Kidney tubule cell (primary cell): ENCODE data around the gene ASPRV1.

Experiments used
- DNase-seq: peaks from one replicate; pipeline ENCODE4 v3.0.0-alpha.2; 2018; ENCODE audit warnings: low spot score

Gene ASPRV1

GRCh38 chr2:69988086-69988635, 26.7 kb upstream of the ASPRV1 start:
- no peak for DNase-seq

GRCh38 chr2:69986691-69987090, 25.3 kb upstream of the ASPRV1 start:
- DNase-seq = no peak

GRCh38 chr2:69985688-69986087, 24.3 kb upstream of the ASPRV1 start:
- DNase-seq = no peak

- DNase-seq = no peak
Measured at GRCh38 chr2:69985216-69985615, 23.8 kb upstream of the ASPRV1 start.

- DNase-seq = no peak
Measured at GRCh38 chr2:69983392-69983966, 22.0 kb upstream of the ASPRV1 start.

GRCh38 chr2:69979902-69980807, 18.7 kb upstream of the ASPRV1 start:
- DNase-seq = no peak

GRCh38 chr2:69977906-69978482, 16.6 kb upstream of the ASPRV1 start:
- no peak for DNase-seq

- DNase-seq = no peak
Measured at GRCh38 chr2:69977186-69977585, 15.8 kb upstream of the ASPRV1 start.

- no peak for DNase-seq
Measured at GRCh38 chr2:69975853-69976462, 14.5 kb upstream of the ASPRV1 start.

GRCh38 chr2:69975136-69975852, 13.9 kb upstream of the ASPRV1 start:
- DNase-seq = no peak

GRCh38 chr2:69973335-69973735, 11.9 kb upstream of the ASPRV1 start:
- DNase-seq = no peak

GRCh38 chr2:69972822-69973221, 11.4 kb upstream of the ASPRV1 start:
- no peak for DNase-seq

- DNase-seq = no peak
Measured at GRCh38 chr2:69969991-69970390, 8.6 kb upstream of the ASPRV1 start.

GRCh38 chr2:69969126-69969983, 7.9 kb upstream of the ASPRV1 start:
- no peak for DNase-seq

GRCh38 chr2:69968609-69969008, 7.2 kb upstream of the ASPRV1 start:
- no peak for DNase-seq

GRCh38 chr2:69966496-69966895, 5.1 kb upstream of the ASPRV1 start:
- no peak for DNase-seq

- DNase-seq = no peak
Measured at GRCh38 chr2:69965756-69966445, 4.5 kb upstream of the ASPRV1 start.

GRCh38 chr2:69964353-69964841, 3.0 kb upstream of the ASPRV1 start:
- no peak for DNase-seq

GRCh38 chr2:69962986-69963730, 1.7 kb upstream of the ASPRV1 start:
- no peak for DNase-seq
